WTC11 (cell line): Measurements from ENCODE around the gene NTSR1. TPM values are rescaled to one million over a fixed set of nuclear protein-coding genes. Genes with fewer than 3 reads are reported as not detected.

Source experiments
- ATAC-seq: fragments of 200-7000 bp; cut with Tn5 transposase; 2 replicates; pipeline ENCODE4 v1.10.0; 2021; ENCODE audit warnings: mild to moderate bottlenecking, moderate library complexity
- CTCF ChIA-PET: fragments of 300-600 bp; sonication (Branson Sonifier 250); formaldehyde crosslinking; loops from one replicate; lab custom pipeline; 2021; ENCODE audit warnings: antibody characterized with exemption; lab: Charles Lee
- POLR2A ChIA-PET: fragments of 350-600 bp; sonication (Branson Sonifier 250); formaldehyde crosslinking; loops from one replicate; lab custom pipeline; 2021; ENCODE audit warnings: antibody characterized with exemption; lab: Charles Lee
- DNase-seq: peaks from one replicate; pipeline ENCODE4 v3.0.0; 2021; ENCODE audit warnings: low spot score
- H3K27ac Mint-ChIP-seq: 2 replicates; pipeline ENCODE4 v1.8.0; 2021; ENCODE audit warnings: mixed read lengths
- H3K27me3 Mint-ChIP-seq: 2 replicates; pipeline ENCODE4 v1.8.0; 2021; ENCODE audit warnings: low read depth, mild to moderate bottlenecking, moderate library complexity, mixed read lengths
- H3K36me3 Mint-ChIP-seq: 2 replicates; pipeline ENCODE4 v1.8.0; 2021; ENCODE audit warnings: mixed read lengths
- H3K4me1 Mint-ChIP-seq: 2 replicates; pipeline ENCODE4 v1.8.0; 2022; ENCODE audit warnings: mixed read lengths
- H3K4me3 Mint-ChIP-seq: 2 replicates; pipeline ENCODE4 v1.8.0; 2021; ENCODE audit warnings: mild to moderate bottlenecking, moderate library complexity, mixed read lengths
- H3K9me3 Mint-ChIP-seq: 2 replicates; pipeline ENCODE4 v1.8.0; 2021; ENCODE audit warnings: mixed read lengths
- ATF3 ChIP-seq: sonication (generic); formaldehyde crosslinking; conservative IDR thresholded peaks from 2 replicates; pipeline ENCODE4 v1.8.1; 2022; ENCODE audit warnings: mild to moderate bottlenecking, missing genetic modification reagents
- CREB1 ChIP-seq: sonication (generic); formaldehyde crosslinking; IDR thresholded peaks from 2 replicates; pipeline ENCODE4 v1.8.0; 2023; ENCODE audit warnings: mild to moderate bottlenecking, missing genetic modification reagents
- EMX1 ChIP-seq: fragments of 250-450 bp; sonication (Bioruptor Pico); IDR thresholded peaks from 2 replicates; pipeline ENCODE4 v1.8.0; 2021; ENCODE audit warnings: mild to moderate bottlenecking
- ERG ChIP-seq: fragments of 250-450 bp; sonication (Bioruptor Pico); IDR thresholded peaks from 2 replicates; pipeline ENCODE4 v1.8.0; 2021; ENCODE audit warnings: mild to moderate bottlenecking
- NFE2L1 ChIP-seq: sonication (generic); formaldehyde crosslinking; IDR thresholded peaks from 2 replicates; pipeline ENCODE4 v1.8.1; 2023; ENCODE audit warnings: missing genetic modification reagents
- OVOL2 ChIP-seq: fragments of 250-450 bp; sonication (Bioruptor Pico); IDR thresholded peaks from 2 replicates; pipeline ENCODE4 v1.9.0; 2021; ENCODE audit warnings: mild to moderate bottlenecking, borderline replicate concordance
- SMAD4 ChIP-seq: sonication (generic); formaldehyde crosslinking; IDR thresholded peaks from 2 replicates; pipeline ENCODE4 v1.8.0; 2022; ENCODE audit warnings: mild to moderate bottlenecking, missing genetic modification reagents
- STAT6 ChIP-seq: sonication (generic); formaldehyde crosslinking; conservative IDR thresholded peaks from 2 replicates; pipeline ENCODE4 v1.8.1; 2023; ENCODE audit warnings: mild to moderate bottlenecking, low read depth, missing genetic modification reagents, moderate library complexity
- TEAD4 ChIP-seq: sonication (generic); formaldehyde crosslinking; IDR thresholded peaks from 2 replicates; pipeline ENCODE4 v1.8.0; 2022; ENCODE audit warnings: mild to moderate bottlenecking, missing genetic modification reagents
- ZNF121 ChIP-seq: sonication (generic); formaldehyde crosslinking; IDR thresholded peaks from 2 replicates; pipeline ENCODE4 v1.8.0; 2023; ENCODE audit warnings: missing genetic modification reagents
- ZNF396 ChIP-seq: fragments of 250-450 bp; sonication (Bioruptor Pico); IDR thresholded peaks from 2 replicates; pipeline ENCODE4 v1.8.0; 2021; ENCODE audit warnings: mild to moderate bottlenecking, moderate library complexity, borderline replicate concordance
- ZNF423 ChIP-seq: fragments of 250-450 bp; sonication (Bioruptor Pico); IDR thresholded peaks from 2 replicates; pipeline ENCODE4 v2.1.2; 2022; ENCODE audit warnings: mild to moderate bottlenecking, moderate library complexity
- ZNF425 ChIP-seq: fragments of 250-450 bp; sonication (Bioruptor Pico); conservative IDR thresholded peaks from 2 replicates; pipeline ENCODE4 v1.9.0; 2021; ENCODE audit warnings: mild to moderate bottlenecking
- ZNF512 ChIP-seq: sonication (generic); formaldehyde crosslinking; IDR thresholded peaks from 2 replicates; pipeline ENCODE4 v1.8.1; 2022; ENCODE audit warnings: missing genetic modification reagents, borderline replicate concordance
- total RNA-seq: library from RNA; stranded (reverse); gene quantifications from 3 replicates; pipeline ENCODE4 v1.2.3, GENCODE V29; 2021
- TF ChIP-seq, protein P1 (sequence below): sonication (generic); formaldehyde crosslinking; IDR thresholded peaks from 2 replicates; pipeline ENCODE4 v1.8.0; 2022; ENCODE audit warnings: mild to moderate bottlenecking, missing genetic modification reagents
- TF ChIP-seq, protein P2 (sequence below): fragments of 250-450 bp; sonication (Bioruptor Pico); IDR thresholded peaks from 2 replicates; pipeline ENCODE4 v2.1.2; 2022; ENCODE audit warnings: mild to moderate bottlenecking, moderate library complexity
- TF ChIP-seq, protein P3 (sequence below): sonication (generic); formaldehyde crosslinking; IDR thresholded peaks from 2 replicates; pipeline ENCODE4 v1.8.0; 2022; ENCODE audit warnings: mild to moderate bottlenecking, missing genetic modification reagents
- TF ChIP-seq, protein P4 (sequence below): sonication (generic); formaldehyde crosslinking; IDR thresholded peaks from 2 replicates; pipeline ENCODE4 v1.8.0; 2022; ENCODE audit warnings: mild to moderate bottlenecking, missing genetic modification reagents
- TF ChIP-seq, protein P5 (sequence below): sonication (generic); formaldehyde crosslinking; IDR thresholded peaks from 2 replicates; pipeline ENCODE4 v1.8.1; 2023; ENCODE audit warnings: mild to moderate bottlenecking, missing genetic modification reagents, moderate library complexity

NTSR1 gene
- total RNA-seq, 1 experiment from 2014 or later: 0.63 TPM

DNA sequence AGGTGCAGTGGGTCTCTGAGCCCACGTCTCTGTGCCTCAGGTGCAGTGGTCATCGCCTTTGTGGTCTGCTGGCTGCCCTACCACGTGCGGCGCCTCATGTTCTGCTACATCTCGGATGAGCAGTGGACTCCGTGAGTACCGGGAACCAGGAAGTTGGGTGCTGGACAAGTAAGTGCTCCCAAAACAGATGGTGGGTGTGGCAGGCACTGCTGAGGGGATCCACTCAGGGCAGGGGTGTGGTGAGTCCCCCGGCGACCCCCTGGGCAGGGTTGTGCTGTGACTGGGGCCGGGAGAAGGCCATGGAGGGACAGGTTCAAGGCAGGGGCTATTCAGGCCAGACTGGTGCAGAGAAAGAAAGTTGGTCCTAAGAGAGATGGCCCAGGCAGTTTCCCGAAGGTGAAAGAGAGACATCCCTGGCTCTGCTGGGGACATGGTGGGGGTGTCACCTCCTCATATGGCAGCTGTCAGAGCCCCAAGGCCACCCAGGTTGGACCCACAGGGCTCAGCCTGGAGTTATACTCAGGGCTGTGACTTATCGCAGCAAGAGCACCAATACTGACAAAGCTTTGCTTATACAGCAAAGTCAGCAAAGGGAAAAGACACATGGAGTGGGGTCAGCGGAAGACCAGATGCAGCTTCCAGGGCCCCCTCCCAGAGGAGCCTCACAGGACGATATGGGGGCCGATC lies 49.7 kb downstream of the NTSR1 start (continued):
- TF ChIP-seq, protein P1, sequence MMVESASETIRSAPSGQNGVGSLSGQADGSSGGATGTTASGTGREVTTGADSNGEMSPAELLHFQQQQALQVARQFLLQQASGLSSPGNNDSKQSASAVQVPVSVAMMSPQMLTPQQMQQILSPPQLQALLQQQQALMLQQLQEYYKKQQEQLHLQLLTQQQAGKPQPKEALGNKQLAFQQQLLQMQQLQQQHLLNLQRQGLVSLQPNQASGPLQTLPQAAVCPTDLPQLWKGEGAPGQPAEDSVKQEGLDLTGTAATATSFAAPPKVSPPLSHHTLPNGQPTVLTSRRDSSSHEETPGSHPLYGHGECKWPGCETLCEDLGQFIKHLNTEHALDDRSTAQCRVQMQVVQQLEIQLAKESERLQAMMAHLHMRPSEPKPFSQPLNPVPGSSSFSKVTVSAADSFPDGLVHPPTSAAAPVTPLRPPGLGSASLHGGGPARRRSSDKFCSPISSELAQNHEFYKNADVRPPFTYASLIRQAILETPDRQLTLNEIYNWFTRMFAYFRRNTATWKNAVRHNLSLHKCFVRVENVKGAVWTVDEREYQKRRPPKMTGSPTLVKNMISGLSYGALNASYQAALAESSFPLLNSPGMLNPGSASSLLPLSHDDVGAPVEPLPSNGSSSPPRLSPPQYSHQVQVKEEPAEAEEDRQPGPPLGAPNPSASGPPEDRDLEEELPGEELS (CRISPR knock-in tag): no peak
- TF ChIP-seq, protein P2, sequence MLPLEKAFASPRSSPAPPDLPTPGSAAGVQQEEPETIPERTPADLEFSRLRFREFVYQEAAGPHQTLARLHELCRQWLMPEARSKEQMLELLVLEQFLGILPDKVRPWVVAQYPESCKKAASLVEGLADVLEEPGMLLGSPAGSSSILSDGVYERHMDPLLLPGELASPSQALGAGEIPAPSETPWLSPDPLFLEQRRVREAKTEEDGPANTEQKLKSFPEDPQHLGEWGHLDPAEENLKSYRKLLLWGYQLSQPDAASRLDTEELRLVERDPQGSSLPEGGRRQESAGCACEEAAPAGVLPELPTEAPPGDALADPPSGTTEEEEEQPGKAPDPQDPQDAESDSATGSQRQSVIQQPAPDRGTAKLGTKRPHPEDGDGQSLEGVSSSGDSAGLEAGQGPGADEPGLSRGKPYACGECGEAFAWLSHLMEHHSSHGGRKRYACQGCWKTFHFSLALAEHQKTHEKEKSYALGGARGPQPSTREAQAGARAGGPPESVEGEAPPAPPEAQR (CRISPR knock-in tag): no peak
- TF ChIP-seq ZNF512 (CRISPR knock-in tag) (no peak), OVOL2 (no peak), ZNF423 (no peak), STAT6 (CRISPR knock-in tag) (no peak)
- TF ChIP-seq, protein P3, sequence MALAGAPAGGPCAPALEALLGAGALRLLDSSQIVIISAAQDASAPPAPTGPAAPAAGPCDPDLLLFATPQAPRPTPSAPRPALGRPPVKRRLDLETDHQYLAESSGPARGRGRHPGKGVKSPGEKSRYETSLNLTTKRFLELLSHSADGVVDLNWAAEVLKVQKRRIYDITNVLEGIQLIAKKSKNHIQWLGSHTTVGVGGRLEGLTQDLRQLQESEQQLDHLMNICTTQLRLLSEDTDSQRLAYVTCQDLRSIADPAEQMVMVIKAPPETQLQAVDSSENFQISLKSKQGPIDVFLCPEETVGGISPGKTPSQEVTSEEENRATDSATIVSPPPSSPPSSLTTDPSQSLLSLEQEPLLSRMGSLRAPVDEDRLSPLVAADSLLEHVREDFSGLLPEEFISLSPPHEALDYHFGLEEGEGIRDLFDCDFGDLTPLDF (CRISPR knock-in tag): no peak

- no peaks in the 10 kb centered on the region for H3K9me3 Mint-ChIP-seq
- H3K27me3 Mint-ChIP-seq: peaks cover 6% of the 10 kb centered on the region
- ATAC-seq (no peak), DNase-seq (no peak)
- no peak overlapping the region for H3K4me3 Mint-ChIP-seq
- H3K36me3 Mint-ChIP-seq: no peaks in the 10 kb centered on the region
- ChIA-PET POLR2A (no interaction called here), CTCF (interaction anchor here (0.5 to 1.0 kb wide), 2 partner anchors 31 to 736 kb away, joined by 3 to 5 read pairs; no protein-coding TSS in a partner anchor)
- no peaks in the 10 kb centered on the region; the same call in 1 of the 2 replicates for H3K4me1 Mint-ChIP-seq
- no peak overlapping the region for H3K27ac Mint-ChIP-seq
- TF ChIP-seq ZNF396 (CRISPR knock-in tag) (no peak), TEAD4 (CRISPR knock-in tag) (no peak), ATF3 (CRISPR knock-in tag) (no peak), SMAD4 (CRISPR knock-in tag) (no peak), ZNF425 (CRISPR knock-in tag) (no peak), ERG (CRISPR knock-in tag) (no peak), CREB1 (CRISPR knock-in tag) (no peak), NFE2L1 (CRISPR knock-in tag) (no peak), ZNF121 (CRISPR knock-in tag) (no peak), EMX1 (CRISPR knock-in tag) (no peak)
- TF ChIP-seq, protein P4, sequence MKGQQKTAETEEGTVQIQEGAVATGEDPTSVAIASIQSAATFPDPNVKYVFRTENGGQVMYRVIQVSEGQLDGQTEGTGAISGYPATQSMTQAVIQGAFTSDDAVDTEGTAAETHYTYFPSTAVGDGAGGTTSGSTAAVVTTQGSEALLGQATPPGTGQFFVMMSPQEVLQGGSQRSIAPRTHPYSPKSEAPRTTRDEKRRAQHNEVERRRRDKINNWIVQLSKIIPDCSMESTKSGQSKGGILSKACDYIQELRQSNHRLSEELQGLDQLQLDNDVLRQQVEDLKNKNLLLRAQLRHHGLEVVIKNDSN: no peak
- TF ChIP-seq, protein P5, sequence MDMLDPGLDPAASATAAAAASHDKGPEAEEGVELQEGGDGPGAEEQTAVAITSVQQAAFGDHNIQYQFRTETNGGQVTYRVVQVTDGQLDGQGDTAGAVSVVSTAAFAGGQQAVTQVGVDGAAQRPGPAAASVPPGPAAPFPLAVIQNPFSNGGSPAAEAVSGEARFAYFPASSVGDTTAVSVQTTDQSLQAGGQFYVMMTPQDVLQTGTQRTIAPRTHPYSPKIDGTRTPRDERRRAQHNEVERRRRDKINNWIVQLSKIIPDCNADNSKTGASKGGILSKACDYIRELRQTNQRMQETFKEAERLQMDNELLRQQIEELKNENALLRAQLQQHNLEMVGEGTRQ (CRISPR knock-in tag): no peak
- TF ChIP-seq, protein P2 (CRISPR knock-in tag): no peak
Observed at GRCh38 chr20:62759981-62760431, 51.4 kb downstream of the NTSR1 start.
